SW480 (cell line): ENCODE results near the gene MAP10.

Experiments
- DNase-seq: peaks from one replicate; pipeline ENCODE4 v3.0.0-alpha.2; 2016; ENCODE audit warnings: low spot score

MAP10 gene

GRCh38 chr1:232856541-232856940 lies 51.3 kb downstream of the MAP10 start:
- DNase-seq = no peak
